ENCODE measurements around the gene B9D1. TPM values are rescaled to one million over a fixed set of nuclear protein-coding genes. Genes with fewer than 3 reads are reported as not detected.
A peak's percentile ranks its signal among the peaks of the same experiment; 100 is the strongest.

Gene B9D1
- total RNA-seq, 2 donors from 2014 or later, result 37.7 to 42.8 TPM

DNA sequence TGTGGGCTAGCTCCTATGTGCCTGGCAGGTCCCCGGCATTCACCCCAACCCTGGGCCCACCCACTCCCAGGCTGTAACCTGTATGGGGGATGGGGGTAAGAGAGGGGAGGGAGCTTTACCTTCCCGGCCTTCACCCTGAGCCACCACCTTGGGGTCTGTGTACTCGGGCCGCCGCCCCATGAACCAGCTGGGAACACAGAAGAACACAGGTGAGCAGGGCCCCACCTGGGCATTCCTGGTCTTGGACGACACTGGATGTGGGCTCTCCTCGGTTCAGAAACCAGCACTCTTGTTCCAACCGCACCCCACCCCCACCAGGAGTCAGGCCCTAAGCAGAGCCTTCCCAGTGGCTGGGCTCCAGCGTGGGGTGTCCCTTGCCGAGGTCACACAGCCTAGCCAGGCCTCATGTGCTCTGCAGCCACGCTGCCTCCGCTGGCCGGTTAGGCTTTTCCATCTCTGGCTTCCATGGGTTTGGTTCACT lies 18.8 kb downstream of the B9D1 start:
- H3K4me3 Mint-ChIP-seq, result no peak overlapping the region
- DNase-seq, result peak; percentile 76

DNA sequence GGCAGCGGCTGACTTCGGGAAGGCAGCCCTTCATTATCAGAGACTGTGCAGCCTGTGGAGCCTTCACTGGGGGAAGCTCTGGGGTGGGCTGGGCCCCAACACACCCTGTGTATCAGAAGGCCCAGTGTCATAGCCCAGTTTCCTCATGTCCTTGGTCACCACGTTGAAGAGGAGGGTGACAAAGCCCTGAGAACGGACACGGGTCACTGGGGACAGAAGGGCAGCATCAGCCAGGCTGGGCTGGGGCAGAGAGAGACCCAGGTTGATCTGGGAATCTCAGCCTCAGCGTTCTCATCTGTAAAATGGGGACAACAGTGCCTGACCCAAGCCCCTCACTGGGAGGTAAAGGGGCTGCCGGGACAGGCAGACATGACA lies 19.3 kb downstream of the B9D1 start:
- TF ChIP-seq, protein P1, sequence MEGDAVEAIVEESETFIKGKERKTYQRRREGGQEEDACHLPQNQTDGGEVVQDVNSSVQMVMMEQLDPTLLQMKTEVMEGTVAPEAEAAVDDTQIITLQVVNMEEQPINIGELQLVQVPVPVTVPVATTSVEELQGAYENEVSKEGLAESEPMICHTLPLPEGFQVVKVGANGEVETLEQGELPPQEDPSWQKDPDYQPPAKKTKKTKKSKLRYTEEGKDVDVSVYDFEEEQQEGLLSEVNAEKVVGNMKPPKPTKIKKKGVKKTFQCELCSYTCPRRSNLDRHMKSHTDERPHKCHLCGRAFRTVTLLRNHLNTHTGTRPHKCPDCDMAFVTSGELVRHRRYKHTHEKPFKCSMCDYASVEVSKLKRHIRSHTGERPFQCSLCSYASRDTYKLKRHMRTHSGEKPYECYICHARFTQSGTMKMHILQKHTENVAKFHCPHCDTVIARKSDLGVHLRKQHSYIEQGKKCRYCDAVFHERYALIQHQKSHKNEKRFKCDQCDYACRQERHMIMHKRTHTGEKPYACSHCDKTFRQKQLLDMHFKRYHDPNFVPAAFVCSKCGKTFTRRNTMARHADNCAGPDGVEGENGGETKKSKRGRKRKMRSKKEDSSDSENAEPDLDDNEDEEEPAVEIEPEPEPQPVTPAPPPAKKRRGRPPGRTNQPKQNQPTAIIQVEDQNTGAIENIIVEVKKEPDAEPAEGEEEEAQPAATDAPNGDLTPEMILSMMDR (conservative IDR thresholded peaks at IDR 0.05), result no peak
- H3K27me3 ChIP-seq (ENCODE audit: control insufficient read depth, insufficient read depth, low read length, poor library complexity, severe bottlenecking), result no peaks in the 10 kb centered on the region
- peaks cover 11% of the 10 kb centered on the region for H3K36me3 Mint-ChIP-seq (ENCODE audit: low read depth)
- no peak overlapping the region for H3K4me3 Mint-ChIP-seq
- WGBS, 2 experiments (ENCODE audit: insufficient coverage in 1 of 2, insufficient read length in 1 of 2), result 89 to 93% methylated on average over 7 of the region's 7 CpGs
- no peak overlapping the region for H3K4me3 ChIP-seq (ENCODE audit: low read length)
- no peaks in the 10 kb centered on the region for H3K9me3 ChIP-seq (ENCODE audit: control insufficient read depth, low read length)
- H3K27me3 Mint-ChIP-seq (ENCODE audit: insufficient read depth), result no peaks in the 10 kb centered on the region
- H3K4me1 Mint-ChIP-seq, result peaks cover 6% of the 10 kb centered on the region
- H3K9me3 Mint-ChIP-seq, result no peaks in the 10 kb centered on the region
- H3K9ac ChIP-seq (ENCODE audit: extremely low read depth, low read length, poor library complexity, severe bottlenecking), result no peak overlapping the region
- no peaks in the 10 kb centered on the region for H3K4me1 ChIP-seq (ENCODE audit: control insufficient read depth, insufficient read depth, low read length)
- peak; percentile 44 for DNase-seq
- no peaks in the 10 kb centered on the region for H3K36me3 ChIP-seq (ENCODE audit: control insufficient read depth, insufficient read depth, low read length)
- H3K27ac ChIP-seq (ENCODE audit: low read depth, low read length), result no peak overlapping the region
- H3K27ac Mint-ChIP-seq, result no peak overlapping the region

More for the DNA sequence above, 18.8 kb downstream of the B9D1 start:
- no peaks in the 10 kb centered on the region for H3K9me3 ChIP-seq (ENCODE audit: control insufficient read depth, low read length)
- peaks cover 14% of the 10 kb centered on the region for H3K36me3 Mint-ChIP-seq (ENCODE audit: low read depth)
- no peaks in the 10 kb centered on the region for H3K36me3 ChIP-seq (ENCODE audit: control insufficient read depth, insufficient read depth, low read length)
- no peaks in the 10 kb centered on the region for H3K4me1 ChIP-seq (ENCODE audit: control insufficient read depth, insufficient read depth, low read length)
- TF ChIP-seq, protein P1 (conservative IDR thresholded peaks at IDR 0.05), result peak; percentile 43
- 90 to 96% methylated on average over 4 to 13 of the region's 13 CpGs for WGBS, 2 experiments (ENCODE audit: insufficient coverage in 1 of 2, insufficient read length in 1 of 2)
- H3K27ac Mint-ChIP-seq, result no peak overlapping the region
- H3K9ac ChIP-seq (ENCODE audit: extremely low read depth, low read length, poor library complexity, severe bottlenecking), result no peak overlapping the region
- no peak overlapping the region for H3K4me3 ChIP-seq (ENCODE audit: low read length)
- H3K9me3 Mint-ChIP-seq, result no peaks in the 10 kb centered on the region
- H3K27me3 ChIP-seq (ENCODE audit: control insufficient read depth, insufficient read depth, low read length, poor library complexity, severe bottlenecking), result no peaks in the 10 kb centered on the region
- H3K27ac ChIP-seq (ENCODE audit: low read depth, low read length), result no peak overlapping the region
- H3K27me3 Mint-ChIP-seq (ENCODE audit: insufficient read depth), result no peaks in the 10 kb centered on the region
- peaks cover 6% of the 10 kb centered on the region for H3K4me1 Mint-ChIP-seq

DNA sequence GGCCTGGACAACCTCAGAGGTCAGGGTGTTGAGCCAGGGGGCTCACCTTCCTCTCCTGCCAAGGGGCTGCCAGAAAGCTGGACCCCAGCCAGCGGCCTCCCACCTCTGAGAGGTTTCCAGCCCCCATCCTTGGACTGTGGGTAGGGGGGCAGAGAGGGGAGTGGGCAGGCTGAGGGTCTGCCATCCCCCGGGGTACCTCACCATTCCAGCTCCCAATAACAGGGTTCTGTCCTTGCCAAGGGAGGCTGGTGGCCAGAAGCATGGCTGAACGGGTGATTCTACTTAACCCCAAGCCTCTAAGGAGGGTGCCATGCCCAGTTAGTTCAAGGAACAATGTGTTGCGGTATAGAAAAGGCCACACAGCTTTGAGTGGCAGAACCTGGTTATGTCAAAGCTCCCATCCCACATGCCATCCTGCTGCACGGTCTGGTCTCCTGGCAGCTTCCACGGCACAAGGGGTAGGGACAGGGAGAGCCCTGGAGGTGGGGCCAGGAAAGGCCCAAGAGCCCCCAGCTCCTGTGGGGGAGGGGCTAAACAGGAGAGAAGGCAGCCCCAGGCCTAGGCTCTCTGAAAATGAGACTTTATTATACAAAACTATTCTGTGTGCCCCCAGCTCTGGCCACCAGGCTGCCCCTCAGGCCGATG lies 19.8 kb downstream of the B9D1 start:
- no peak overlapping the region for H3K27ac Mint-ChIP-seq
- WGBS, 2 experiments (ENCODE audit: insufficient coverage in 1 of 2, insufficient read length in 1 of 2), result 95 to 100% methylated on average over 2 to 6 of the region's 7 CpGs
- peak; percentile 55 for DNase-seq

More for the DNA sequence above, 19.8 kb downstream of the B9D1 start:
- Mint-ChIP-seq H3K36me3 (ENCODE audit: low read depth) (peaks cover 11% of the 10 kb centered on the region), H3K9me3 (no peaks in the 10 kb centered on the region), H3K27me3 (ENCODE audit: insufficient read depth) (no peaks in the 10 kb centered on the region), H3K4me1 (peaks cover 6% of the 10 kb centered on the region), H3K4me3 (no peak overlapping the region)
- Histone ChIP-seq H3K27ac (ENCODE audit: low read depth, low read length) (no peak overlapping the region), H3K9ac (ENCODE audit: extremely low read depth, low read length, poor library complexity, severe bottlenecking) (no peak overlapping the region), H3K4me3 (ENCODE audit: low read length) (no peak overlapping the region), H3K36me3 (ENCODE audit: control insufficient read depth, insufficient read depth, low read length) (no peaks in the 10 kb centered on the region), H3K4me1 (ENCODE audit: control insufficient read depth, insufficient read depth, low read length) (no peaks in the 10 kb centered on the region), H3K9me3 (ENCODE audit: control insufficient read depth, low read length) (no peaks in the 10 kb centered on the region), H3K27me3 (ENCODE audit: control insufficient read depth, insufficient read depth, low read length, poor library complexity, severe bottlenecking) (no peaks in the 10 kb centered on the region)
- TF ChIP-seq, protein P1 (conservative IDR thresholded peaks at IDR 0.05), result no peak
